Measurements from ENCODE around the gene KATNA1. TPM values are rescaled to one million over a fixed set of nuclear protein-coding genes. Genes with fewer than 3 reads are reported as not detected.

Gene KATNA1
- total RNA-seq, 1 experiment from 2014 or later: 33.1 TPM

- DNase-seq (ENCODE audit: low spot score): no peak
These were observed 40.0 kb downstream of the KATNA1 start for GRCh38 chr6:149608381-149608982.

- no peak for DNase-seq (ENCODE audit: low spot score)
These were observed 48.0 kb downstream of the KATNA1 start for GRCh38 chr6:149600508-149600907.

GRCh38 chr6:149593408-149593807, 55.1 kb downstream of the KATNA1 start:
- no peak for DNase-seq (ENCODE audit: low spot score)

- DNase-seq (ENCODE audit: low spot score): no peak
These were observed 55.5 kb downstream of the KATNA1 start for GRCh38 chr6:149592983-149593382.

- no peak for DNase-seq (ENCODE audit: low spot score)
These were observed 62.4 kb downstream of the KATNA1 start for GRCh38 chr6:149586149-149586548.

- no peak for DNase-seq (ENCODE audit: low spot score)
These were observed 67.2 kb downstream of the KATNA1 start for GRCh38 chr6:149581349-149581748.

- DNase-seq (ENCODE audit: low spot score): no peak
These were observed 67.6 kb downstream of the KATNA1 start for GRCh38 chr6:149580880-149581279.

- no peak for DNase-seq (ENCODE audit: low spot score)
These were observed 80.4 kb downstream of the KATNA1 start for GRCh38 chr6:149567945-149568585.

- no peak for DNase-seq (ENCODE audit: low spot score)
These were observed 81.3 kb downstream of the KATNA1 start for GRCh38 chr6:149567194-149567586.

GRCh38 chr6:149566410-149567193, 81.9 kb downstream of the KATNA1 start:
- DNase-seq (ENCODE audit: low spot score): no peak

GRCh38 chr6:149565527-149566409, 82.7 kb downstream of the KATNA1 start, which contains the start of gene GINM1:
Gene GINM1 (plus strand): TSS chr6:149566375. CDS start chr6:149566415, 40 bp downstream.
- DNase-seq (ENCODE audit: low spot score): peak; percentile 80

GRCh38 chr6:149563928-149564325, 84.6 kb downstream of the KATNA1 start:
- DNase-seq (ENCODE audit: low spot score): no peak

GRCh38 chr6:149563203-149563927, 85.1 kb downstream of the KATNA1 start:
- peak; percentile 53 for DNase-seq (ENCODE audit: low spot score)

- DNase-seq (ENCODE audit: low spot score): no peak
These were observed 87.8 kb downstream of the KATNA1 start for GRCh38 chr6:149560736-149561135.

- no peak for DNase-seq (ENCODE audit: low spot score)
These were observed 89.1 kb downstream of the KATNA1 start for GRCh38 chr6:149559389-149559788.

- no peak for DNase-seq (ENCODE audit: low spot score)
These were observed 90.5 kb downstream of the KATNA1 start for GRCh38 chr6:149558029-149558428.

GRCh38 chr6:149551920-149552319, 96.6 kb downstream of the KATNA1 start:
- DNase-seq (ENCODE audit: low spot score): no peak

- DNase-seq (ENCODE audit: low spot score): peak; percentile 84
These were observed 102.6 kb downstream of the KATNA1 start, which contains the start of gene PPIL4 for GRCh38 chr6:149545754-149546471. Gene PPIL4 (minus strand): TSS chr6:149546043. CDS start chr6:149546005, 38 bp downstream.

GRCh38 chr6:149545258-149545753, 103.2 kb downstream of the KATNA1 start:
- DNase-seq (ENCODE audit: low spot score): peak; percentile 29

All from A172 (cell line).